Ascending aorta (tissue), 2 donors: Measurements from ENCODE around the gene LANCL3. TPM values are rescaled to one million over a fixed set of nuclear protein-coding genes. Genes with fewer than 3 reads are reported as not detected.
A peak's percentile ranks its signal among the peaks of the same experiment; 100 is the strongest.

ENCODE experiments used
- DNase-seq, 2 donors: peaks; one replicate each; pipeline ENCODE4 v3.0.0-alpha.2; 2019; ENCODE audit warnings: low spot score in 2 of 2
- H3K27ac ChIP-seq, 2 donors: fragments of 200-600 bp; sonication (generic); one replicate each; pipeline ENCODE4 v1.5.1; 2016 to 2017; ENCODE audit warnings: mild to moderate bottlenecking in 1 of 2
- H3K27me3 ChIP-seq: fragments of 200-600 bp; sonication (generic); one replicate; pipeline ENCODE4 v1.5.1; 2017
- H3K36me3 ChIP-seq, 2 donors: fragments of 200-600 bp; sonication (generic); one replicate each; pipeline ENCODE4 v1.5.1; 2016
- H3K4me1 ChIP-seq, 2 donors: fragments of 200-600 bp; sonication (generic); one replicate each; pipeline ENCODE4 v1.5.1; 2016 to 2017; ENCODE audit warnings: mild to moderate bottlenecking in 1 of 2
- H3K4me3 ChIP-seq, 2 donors: fragments of 200-600 bp; sonication (generic); one replicate each; pipeline ENCODE4 v1.5.1; 2016 to 2017; ENCODE audit warnings: mild to moderate bottlenecking in 1 of 2
- H3K9me3 ChIP-seq, 2 donors: fragments of 200-600 bp; sonication (generic); one replicate each; pipeline ENCODE4 v1.5.1; 2016
- CTCF ChIP-seq, 3 experiments: fragments of 200-600 bp in 2 of 3; fragments of 450-650 bp in 1 of 3; sonication (generic) in 2 of 3; IDR thresholded peaks; one replicate each; pipeline ENCODE4 v1.5.1; 2016 to 2019; ENCODE audit warnings: antibody characterized with exemption in 3 of 3, mild to moderate bottlenecking in 1 of 3, moderate library complexity in 1 of 3
- intact Hi-C: fragments of 100-400 bp; cut with DNase I; formaldehyde crosslinking; loops from one replicate; pipeline ENCODE4 v1.15.1; 2023
- total RNA-seq: library from RNA; depleted of rRNA; stranded (reverse); fragments of >200 nt; gene quantifications from one replicate; pipeline ENCODE4 v1.1.0, GENCODE V29; 2016

Gene LANCL3
- total RNA-seq, 1 donor from 2014 or later, result 1.7 TPM

GRCh38 chrX:37679230-37679629 is 107.8 kb downstream of the LANCL3 start:
- H3K9me3 ChIP-seq, result no peaks in the 10 kb centered on the region
- intact Hi-C loops, result no loop called here
- H3K27ac ChIP-seq, result no peak overlapping the region
- no peak for TF ChIP-seq CTCF (IDR thresholded peaks at IDR 0.05)
- no peak for DNase-seq
- no peak overlapping the region for H3K4me3 ChIP-seq
- no peaks in the 10 kb centered on the region for H3K4me1 ChIP-seq
- no peaks in the 10 kb centered on the region for H3K27me3 ChIP-seq
- H3K36me3 ChIP-seq, result no peaks in the 10 kb centered on the region

GRCh38 chrX:37679888-37680287 is 108.4 kb downstream of the LANCL3 start:
- Histone ChIP-seq H3K4me1 (no peaks in the 10 kb centered on the region), H3K27ac (no peak overlapping the region), H3K36me3 (no peaks in the 10 kb centered on the region), H3K9me3 (no peaks in the 10 kb centered on the region), H3K4me3 (no peak overlapping the region), H3K27me3 (no peaks in the 10 kb centered on the region)
- TF ChIP-seq CTCF (IDR thresholded peaks at IDR 0.05), result no peak
- intact Hi-C loops, result loop anchor here (10.0 kb wide), 2 partner anchors 155 to 165 kb away; partner anchors contain the start of gene DYNLT3
- DNase-seq, result no peak

- Histone ChIP-seq H3K4me3 (no peak overlapping the region), H3K27ac (peak overlapping the region; percentile 79 to 83), H3K9me3 (no peaks in the 10 kb centered on the region), H3K4me1 (no peaks in the 10 kb centered on the region), H3K27me3 (no peaks in the 10 kb centered on the region), H3K36me3 (no peaks in the 10 kb centered on the region)
- DNase-seq, result no peak
- TF ChIP-seq CTCF (IDR thresholded peaks at IDR 0.05), result no peak
- intact Hi-C loops, result loop anchor here (10.0 kb wide), 2 partner anchors 160 kb away; partner anchors contain the start of gene DYNLT3
Measured at GRCh38 chrX:37684426-37684825, 113.0 kb downstream of the LANCL3 start.

GRCh38 chrX:37684973-37685372 is 113.5 kb downstream of the LANCL3 start:
- intact Hi-C loops, result loop anchor here (5.0 to 10.0 kb wide), 3 partner anchors 113 to 160 kb away; partner anchors contain the start of genes DYNLT3 and LANCL3
- no peaks in the 10 kb centered on the region for H3K9me3 ChIP-seq
- DNase-seq, result no peak
- no peak for TF ChIP-seq CTCF (IDR thresholded peaks at IDR 0.05)
- no peaks in the 10 kb centered on the region for H3K36me3 ChIP-seq
- no peaks in the 10 kb centered on the region for H3K27me3 ChIP-seq
- H3K4me1 ChIP-seq, result no peaks in the 10 kb centered on the region
- peak overlapping the region; percentile 79 to 83 for H3K27ac ChIP-seq
- H3K4me3 ChIP-seq, result peak overlapping the region; percentile 66 to 70

GRCh38 chrX:37685381-37686359 is 114.2 kb downstream of the LANCL3 start, which contains the start of gene XK:
TSS of gene XK (plus strand) at chrX:37685791. CDS start at chrX:37685962, 171 bp downstream.
- H3K36me3 ChIP-seq, result no peaks in the 10 kb centered on the region
- H3K9me3 ChIP-seq, result no peaks in the 10 kb centered on the region
- H3K4me3 ChIP-seq, result peak within 1 kb of the TSS; percentile 66 to 70
- TF ChIP-seq CTCF (IDR thresholded peaks at IDR 0.05), result no peak
- intact Hi-C loops, result loop anchor here (5.0 to 10.0 kb wide), 3 partner anchors 113 to 161 kb away; partner anchors contain the start of genes DYNLT3 and LANCL3
- peak within 1 kb of the TSS; percentile 79 to 83 for H3K27ac ChIP-seq
- DNase-seq, result peak in 1 of 2 donors; percentile 71
- H3K27me3 ChIP-seq, result no peaks in the 10 kb centered on the region
- no peaks in the 10 kb centered on the region for H3K4me1 ChIP-seq
